ENCODE data around the gene DDX42.

The DDX42 gene

DNA sequence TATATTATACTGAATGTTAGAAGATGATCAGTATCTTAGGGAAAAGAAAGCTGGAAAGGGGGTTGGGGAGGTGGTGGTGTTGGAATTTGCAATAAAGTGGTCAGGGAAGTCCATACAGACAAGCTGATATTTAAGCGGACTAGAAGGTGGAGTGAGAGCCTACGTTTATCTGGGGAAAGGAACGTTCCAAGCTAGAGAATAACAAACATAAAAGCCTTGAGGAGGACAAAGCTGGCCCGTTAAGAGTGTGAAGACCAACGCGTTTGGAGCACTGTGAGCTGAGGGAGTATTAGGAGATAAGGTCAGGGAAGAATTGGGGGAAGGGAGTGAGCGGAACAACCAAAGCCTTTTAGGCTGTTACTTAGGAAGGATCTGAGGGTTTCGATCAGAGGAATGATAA is 1.4 kb downstream of the DDX42 start:
- TF ChIP-seq CTBP1 (IDR thresholded peaks at IDR 0.05; ENCODE audit: borderline replicate concordance): no peak
- POLR2A ChIA-PET: interaction anchor here (0.8 to 4.0 kb wide), 12 partner anchors 8 to 370 kb away, joined by 3 to 52 read pairs (median 17); partner anchors contain the start of genes FTSJ3, MAP3K3, PSMC5 and SMARCD2
- CTCF ChIA-PET: interaction anchor here (1.2 kb wide), 1 partner anchor 11 kb away, joined by 9 read pairs; no protein-coding TSS in a partner anchor
- DNase-seq (ENCODE audit: extremely low spot score): no peak

DNA sequence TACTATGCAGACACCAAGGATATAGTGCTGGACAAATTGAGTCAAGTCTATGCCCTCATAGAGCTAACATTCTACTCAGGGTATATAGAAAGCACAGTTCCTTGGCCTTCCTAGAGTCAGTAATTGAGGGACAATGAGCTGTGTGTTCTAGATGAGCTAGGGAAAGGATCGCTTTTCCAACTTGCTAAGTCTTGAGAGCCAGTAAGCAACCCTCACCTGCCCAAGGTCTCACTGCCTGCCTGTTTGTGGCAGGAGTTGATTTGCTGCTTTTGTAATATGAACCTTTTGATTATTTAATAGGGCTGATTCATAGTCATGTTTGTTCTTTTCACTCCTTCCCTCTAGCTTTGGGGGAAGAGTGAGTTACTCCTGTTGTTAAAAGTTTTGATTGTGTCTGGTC is 6.5 kb downstream of the DDX42 start:
- no peak for DNase-seq (ENCODE audit: extremely low spot score)
- ChIA-PET CTCF (no interaction called here), POLR2A (interaction anchor here (0.9 to 1.0 kb wide), 2 partner anchors 38 to 80 kb away, joined by 3 read pairs; partner anchors contain the start of gene LIMD2)
- TF ChIP-seq ARNT (IDR thresholded peaks at IDR 0.05) (no peak), PKNOX1 (IDR thresholded peaks at IDR 0.05) (peak; percentile 40)

GRCh38 chr17:63780928-63781327 is 7.0 kb downstream of the DDX42 start:
- no peak for DNase-seq (ENCODE audit: extremely low spot score)
- ChIA-PET POLR2A (interaction anchor here (0.9 to 4.2 kb wide), 4 partner anchors 7 to 80 kb away, joined by 3 to 47 read pairs (median 5); partner anchors contain the start of genes CCDC47, DDX42, FTSJ3 and LIMD2), CTCF (no interaction called here)
- TF ChIP-seq ZNF384 (IDR thresholded peaks at IDR 0.05) (no peak), SP1 (IDR thresholded peaks at IDR 0.05) (no peak), FOXM1 (IDR thresholded peaks at IDR 0.05; ENCODE audit: borderline replicate concordance) (no peak), PKNOX1 (IDR thresholded peaks at IDR 0.05) (no peak), FOXA1 (IDR thresholded peaks at IDR 0.05) (no peak), TARDBP (IDR thresholded peaks at IDR 0.05) (no peak), LEF1 (IDR thresholded peaks at IDR 0.05; ENCODE audit: borderline replicate concordance) (no peak), ARNT (IDR thresholded peaks at IDR 0.05) (no peak), BHLHE40 (IDR thresholded peaks at IDR 0.05; ENCODE audit: borderline replicate concordance) (no peak), L3MBTL2 (conservative IDR thresholded peaks at IDR 0.05) (no peak)

DNA sequence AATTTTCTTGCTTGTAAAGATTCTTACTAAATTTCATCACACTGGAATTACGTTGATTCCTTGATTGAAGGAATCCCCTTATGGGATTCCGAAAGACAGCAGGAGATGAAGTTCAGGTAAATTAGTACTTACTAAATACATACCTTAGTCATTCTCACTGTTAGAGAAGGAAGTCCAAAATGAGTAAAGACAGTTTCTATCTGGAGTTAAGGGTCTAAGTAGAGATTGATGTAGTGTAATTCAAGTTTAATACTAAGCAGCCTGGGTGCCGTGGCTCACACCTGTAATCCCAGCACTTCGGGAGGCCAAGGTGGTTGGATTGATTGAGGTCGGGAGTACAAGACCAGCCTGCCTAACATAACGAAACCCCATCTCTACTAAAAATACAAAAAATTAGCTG is 9.6 kb downstream of the DDX42 start:
- no peak for DNase-seq (ENCODE audit: extremely low spot score)
- no peak for TF ChIP-seq HDGF (IDR thresholded peaks at IDR 0.05; ENCODE audit: borderline replicate concordance)
- no peak for TF ChIP-seq ZNF384 (IDR thresholded peaks at IDR 0.05)
- TF ChIP-seq LEF1 (IDR thresholded peaks at IDR 0.05; ENCODE audit: borderline replicate concordance): no peak
- TF ChIP-seq SUZ12 (IDR thresholded peaks at IDR 0.05): no peak
- no peak for TF ChIP-seq L3MBTL2 (conservative IDR thresholded peaks at IDR 0.05)
- TF ChIP-seq CTBP1 (IDR thresholded peaks at IDR 0.05; ENCODE audit: borderline replicate concordance): no peak
- no peak for TF ChIP-seq ELF4 (IDR thresholded peaks at IDR 0.05)
- no peak for TF ChIP-seq FOXM1 (IDR thresholded peaks at IDR 0.05; ENCODE audit: borderline replicate concordance)
- TF ChIP-seq FOXK2 (IDR thresholded peaks at IDR 0.05): no peak
- no peak for TF ChIP-seq PKNOX1 (IDR thresholded peaks at IDR 0.05)
- no peak for TF ChIP-seq FOXA1 (IDR thresholded peaks at IDR 0.05)
- no peak for TF ChIP-seq NFRKB (IDR thresholded peaks at IDR 0.05)
- TF ChIP-seq TARDBP (IDR thresholded peaks at IDR 0.05): no peak
- TF ChIP-seq BHLHE40 (IDR thresholded peaks at IDR 0.05; ENCODE audit: borderline replicate concordance): no peak
- ChIA-PET POLR2A (interaction anchor here (1.4 to 4.2 kb wide), 2 partner anchors 10 to 41 kb away, joined by 3 to 47 read pairs; partner anchors contain the start of genes CCDC47 and DDX42), CTCF (no interaction called here)

DNA sequence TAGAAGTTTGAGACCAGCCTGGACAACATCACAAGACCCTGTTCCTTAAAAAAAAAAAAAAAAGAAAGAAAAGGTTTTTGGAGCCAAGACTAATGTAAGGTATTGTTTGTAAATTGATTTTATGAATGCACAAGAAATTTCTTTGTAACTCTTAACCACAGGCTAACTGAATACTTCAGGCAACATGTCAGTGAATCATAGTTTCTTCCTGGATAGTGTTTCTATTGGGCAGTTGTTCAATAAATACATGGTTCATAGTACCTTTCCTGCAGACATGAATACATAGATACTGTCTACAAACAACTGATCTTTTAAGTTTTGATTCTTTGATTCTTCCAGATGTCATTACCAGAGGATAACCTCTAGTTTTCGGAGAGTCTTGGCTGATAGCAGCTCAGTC is 11.6 kb downstream of the DDX42 start:
- CTCF ChIA-PET: interaction anchor here (1.5 kb wide), 1 partner anchor 10 kb away, joined by 9 read pairs; no protein-coding TSS in a partner anchor

DNA sequence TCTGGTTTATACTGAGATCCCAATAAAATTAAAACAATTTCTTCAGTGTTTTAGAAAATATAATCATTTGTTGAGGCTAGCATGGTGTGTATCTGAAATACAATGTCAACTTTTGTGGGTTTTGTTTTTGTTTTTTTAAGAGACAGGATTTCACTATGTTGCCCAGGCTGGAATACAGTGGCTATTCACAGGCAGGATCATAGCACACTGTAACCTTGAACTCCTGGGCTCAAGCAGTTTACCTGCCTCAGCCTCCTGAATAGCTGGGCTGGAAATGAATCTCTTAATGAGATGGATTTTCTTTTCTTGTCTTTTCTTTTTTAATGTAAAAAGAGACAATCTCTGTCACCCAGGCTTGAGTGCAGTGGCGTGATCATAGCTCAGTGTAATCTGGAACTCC is 12.1 kb downstream of the DDX42 start:
- TF ChIP-seq FOXK2 (IDR thresholded peaks at IDR 0.05) (no peak), FOXM1 (IDR thresholded peaks at IDR 0.05; ENCODE audit: borderline replicate concordance) (no peak), CTBP1 (IDR thresholded peaks at IDR 0.05; ENCODE audit: borderline replicate concordance) (no peak), ELF4 (IDR thresholded peaks at IDR 0.05) (no peak), ARNT (IDR thresholded peaks at IDR 0.05) (no peak)
- POLR2A ChIA-PET: interaction anchor here (2.7 kb wide), 1 partner anchor 13 kb away, joined by 10 read pairs; the partner anchor contains the start of genes CCDC47 and DDX42
- CTCF ChIA-PET: interaction anchor here (1.5 kb wide), 1 partner anchor 11 kb away, joined by 9 read pairs; no protein-coding TSS in a partner anchor
- DNase-seq (ENCODE audit: extremely low spot score): no peak

More for the DNA sequence above, 11.6 kb downstream of the DDX42 start:
- DNase-seq (ENCODE audit: extremely low spot score): no peak
- no peak for TF ChIP-seq ARNT (IDR thresholded peaks at IDR 0.05)
- no peak for TF ChIP-seq BHLHE40 (IDR thresholded peaks at IDR 0.05; ENCODE audit: borderline replicate concordance)
- TF ChIP-seq SP1 (IDR thresholded peaks at IDR 0.05): no peak
- TF ChIP-seq NFRKB (IDR thresholded peaks at IDR 0.05): no peak
- no peak for TF ChIP-seq PKNOX1 (IDR thresholded peaks at IDR 0.05)
- no peak for TF ChIP-seq LEF1 (IDR thresholded peaks at IDR 0.05; ENCODE audit: borderline replicate concordance)
- TF ChIP-seq CTBP1 (IDR thresholded peaks at IDR 0.05; ENCODE audit: borderline replicate concordance): no peak
- no peak for TF ChIP-seq TARDBP (IDR thresholded peaks at IDR 0.05)
- no peak for TF ChIP-seq L3MBTL2 (conservative IDR thresholded peaks at IDR 0.05)
- POLR2A ChIA-PET: interaction anchor here (2.7 kb wide), 1 partner anchor 12 kb away, joined by 10 read pairs; the partner anchor contains the start of genes CCDC47 and DDX42

Measured in HEK293T (cell line).